ENCODE results near the gene ACOT6.

ACOT6 gene

DNA sequence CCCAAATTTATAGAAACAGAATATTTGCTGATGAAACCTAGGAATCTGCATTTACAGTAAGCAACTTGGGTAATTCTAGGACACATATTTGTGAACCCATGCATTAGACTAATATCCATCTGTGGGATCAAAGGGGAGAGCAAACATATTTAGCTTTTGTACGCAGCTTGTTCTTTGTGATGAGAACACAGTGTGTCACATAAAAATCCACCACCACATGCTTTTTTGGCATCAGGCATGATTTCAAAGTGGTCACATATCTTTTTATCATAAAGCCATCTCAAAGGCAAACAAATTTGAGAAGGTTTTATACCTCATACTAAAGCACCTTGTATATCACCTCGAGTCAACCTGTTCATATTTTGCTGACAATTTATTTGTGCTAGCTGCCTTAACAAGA, 48.2 kb downstream of the ACOT6 start:
- Histone ChIP-seq H3K4me3 (ENCODE audit: low read depth, low read length, poor library complexity, severe bottlenecking) (no peak overlapping the region), H3K4me2 (ENCODE audit: low read length) (no peak overlapping the region), H3K9me2 (ENCODE audit: low read depth, low read length) (no peaks in the 10 kb centered on the region), H3K9me3 (ENCODE audit: low read length) (no peaks in the 10 kb centered on the region), H4K20me1 (ENCODE audit: insufficient read depth, low read length) (no peaks in the 10 kb centered on the region), H3F3A (ENCODE audit: insufficient read depth, low read length) (no peaks in the 10 kb centered on the region), H3K27ac (ENCODE audit: low read depth, low read length, poor library complexity, severe bottlenecking) (no peak overlapping the region), H3K79me2 (ENCODE audit: insufficient read depth, low read length) (no peaks in the 10 kb centered on the region), H3K4me1 (ENCODE audit: insufficient read depth, low read length, severe bottlenecking) (no peaks in the 10 kb centered on the region), H3K9ac (ENCODE audit: low read length) (no peak overlapping the region), H3K27me3 (ENCODE audit: insufficient read depth, low read length) (no peaks in the 10 kb centered on the region), H3K36me3 (ENCODE audit: insufficient read depth, low read length) (no peaks in the 10 kb centered on the region), H2AFZ (ENCODE audit: low read length) (no peak overlapping the region)
- TF ChIP-seq, protein P1, sequence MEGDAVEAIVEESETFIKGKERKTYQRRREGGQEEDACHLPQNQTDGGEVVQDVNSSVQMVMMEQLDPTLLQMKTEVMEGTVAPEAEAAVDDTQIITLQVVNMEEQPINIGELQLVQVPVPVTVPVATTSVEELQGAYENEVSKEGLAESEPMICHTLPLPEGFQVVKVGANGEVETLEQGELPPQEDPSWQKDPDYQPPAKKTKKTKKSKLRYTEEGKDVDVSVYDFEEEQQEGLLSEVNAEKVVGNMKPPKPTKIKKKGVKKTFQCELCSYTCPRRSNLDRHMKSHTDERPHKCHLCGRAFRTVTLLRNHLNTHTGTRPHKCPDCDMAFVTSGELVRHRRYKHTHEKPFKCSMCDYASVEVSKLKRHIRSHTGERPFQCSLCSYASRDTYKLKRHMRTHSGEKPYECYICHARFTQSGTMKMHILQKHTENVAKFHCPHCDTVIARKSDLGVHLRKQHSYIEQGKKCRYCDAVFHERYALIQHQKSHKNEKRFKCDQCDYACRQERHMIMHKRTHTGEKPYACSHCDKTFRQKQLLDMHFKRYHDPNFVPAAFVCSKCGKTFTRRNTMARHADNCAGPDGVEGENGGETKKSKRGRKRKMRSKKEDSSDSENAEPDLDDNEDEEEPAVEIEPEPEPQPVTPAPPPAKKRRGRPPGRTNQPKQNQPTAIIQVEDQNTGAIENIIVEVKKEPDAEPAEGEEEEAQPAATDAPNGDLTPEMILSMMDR (IDR thresholded peaks at IDR 0.05; ENCODE audit: low read length): no peak
- no peak for TF ChIP-seq EZH2 (IDR thresholded peaks at IDR 0.05; ENCODE audit: borderline replicate concordance, low read length)

DNA sequence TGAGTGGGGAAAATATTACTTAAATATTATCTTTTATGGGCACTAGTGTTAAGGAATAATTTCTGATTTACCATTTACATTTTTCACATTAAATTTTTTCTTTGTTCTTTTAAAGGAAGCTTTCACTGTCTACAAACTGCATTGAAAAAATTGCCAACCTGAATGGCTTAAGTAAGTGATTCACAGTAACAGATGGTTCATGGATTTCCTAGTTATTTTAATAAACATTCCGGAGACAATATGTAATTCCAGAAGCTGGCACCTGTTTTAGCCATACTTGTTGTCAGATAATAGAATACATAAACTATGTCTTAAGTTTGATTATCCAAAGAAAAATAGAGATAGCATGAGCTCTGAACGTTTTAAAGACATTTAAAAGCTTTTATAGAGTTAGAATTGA, 49.6 kb downstream of the ACOT6 start:
- H3K27ac ChIP-seq (ENCODE audit: low read depth, low read length, poor library complexity, severe bottlenecking): no peak overlapping the region
- no peaks in the 10 kb centered on the region for H3K79me2 ChIP-seq (ENCODE audit: insufficient read depth, low read length)

DNA sequence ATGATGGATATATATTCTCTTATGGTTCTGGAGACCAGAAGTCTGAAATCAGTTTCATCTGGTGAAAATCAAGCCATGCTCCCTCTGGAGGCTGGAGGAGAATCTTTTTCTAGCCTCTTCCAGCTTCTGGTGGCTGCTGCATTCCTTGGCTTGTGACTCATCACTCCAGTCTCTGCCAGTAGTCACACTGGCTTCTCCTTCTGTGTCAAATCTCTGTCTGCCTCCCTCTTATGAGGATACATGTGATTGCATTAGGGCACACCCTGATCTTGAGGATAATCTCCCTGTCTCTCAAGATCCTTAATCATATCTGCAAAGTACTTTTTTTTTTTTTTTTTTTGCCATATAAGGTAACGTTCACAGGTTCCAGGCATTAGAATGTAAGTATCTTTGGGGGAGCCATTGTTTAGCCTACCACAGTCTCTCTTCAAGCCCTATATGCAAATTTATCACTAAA, 50.2 kb downstream of the ACOT6 start:
- no peak overlapping the region for H2AFZ ChIP-seq (ENCODE audit: low read length)
- no peak overlapping the region for H3K4me2 ChIP-seq (ENCODE audit: low read length)
- H3K27ac ChIP-seq (ENCODE audit: low read depth, low read length, poor library complexity, severe bottlenecking): no peak overlapping the region

More for the DNA sequence above, 49.6 kb downstream of the ACOT6 start:
- Histone ChIP-seq H3F3A (ENCODE audit: insufficient read depth, low read length) (no peaks in the 10 kb centered on the region), H3K4me2 (ENCODE audit: low read length) (no peak overlapping the region), H3K4me1 (ENCODE audit: insufficient read depth, low read length, severe bottlenecking) (no peaks in the 10 kb centered on the region), H3K4me3 (ENCODE audit: low read depth, low read length, poor library complexity, severe bottlenecking) (no peak overlapping the region), H2AFZ (ENCODE audit: low read length) (no peak overlapping the region), H3K27me3 (ENCODE audit: insufficient read depth, low read length) (no peaks in the 10 kb centered on the region), H3K9me3 (ENCODE audit: low read length) (no peaks in the 10 kb centered on the region), H3K9ac (ENCODE audit: low read length) (no peak overlapping the region), H3K36me3 (ENCODE audit: insufficient read depth, low read length) (no peaks in the 10 kb centered on the region), H3K9me2 (ENCODE audit: low read depth, low read length) (no peaks in the 10 kb centered on the region), H4K20me1 (ENCODE audit: insufficient read depth, low read length) (no peaks in the 10 kb centered on the region)
- TF ChIP-seq, protein P1 (IDR thresholded peaks at IDR 0.05; ENCODE audit: low read length): no peak
- TF ChIP-seq EZH2 (IDR thresholded peaks at IDR 0.05; ENCODE audit: borderline replicate concordance, low read length): no peak

More for the DNA sequence above, 50.2 kb downstream of the ACOT6 start:
- Histone ChIP-seq H3K9me2 (ENCODE audit: low read depth, low read length) (no peaks in the 10 kb centered on the region), H3K9me3 (ENCODE audit: low read length) (no peaks in the 10 kb centered on the region), H3K36me3 (ENCODE audit: insufficient read depth, low read length) (no peaks in the 10 kb centered on the region), H3K79me2 (ENCODE audit: insufficient read depth, low read length) (no peaks in the 10 kb centered on the region), H3K27me3 (ENCODE audit: insufficient read depth, low read length) (no peaks in the 10 kb centered on the region), H3K4me1 (ENCODE audit: insufficient read depth, low read length, severe bottlenecking) (no peaks in the 10 kb centered on the region), H3K9ac (ENCODE audit: low read length) (no peak overlapping the region), H4K20me1 (ENCODE audit: insufficient read depth, low read length) (no peaks in the 10 kb centered on the region), H3F3A (ENCODE audit: insufficient read depth, low read length) (no peaks in the 10 kb centered on the region), H3K4me3 (ENCODE audit: low read depth, low read length, poor library complexity, severe bottlenecking) (no peak overlapping the region)
- no peak for TF ChIP-seq EZH2 (IDR thresholded peaks at IDR 0.05; ENCODE audit: borderline replicate concordance, low read length)
- TF ChIP-seq, protein P1 (IDR thresholded peaks at IDR 0.05; ENCODE audit: low read length): no peak

All from OCI-LY1 (cell line).